IMR-90 (cell line): ENCODE data around the gene CST4. TPM values are rescaled to one million over a fixed set of nuclear protein-coding genes. Genes with fewer than 3 reads are reported as not detected.

ENCODE experiments used
- ATAC-seq: fragments of 200-7000 bp; cut with Tn5 transposase; 2 replicates; pipeline ENCODE4 v1.9.1; 2020; ENCODE audit warnings: low read depth, mild to moderate bottlenecking, moderate library complexity
- BruUV-seq: library from RNA; stranded (reverse); fragments of 400-500 nt; replicated peaks from 2 replicates; lab custom pipeline; 2021; lab: Mats Ljungman, UMichigan
- CTCF ChIA-PET: fragments of 300-600 bp; formaldehyde crosslinking; extraction: SDS; loops from one replicate; lab custom pipeline; 2021; ENCODE audit warnings: antibody characterized with exemption; lab: Yijun Ruan, JAX
- POLR2A ChIA-PET: fragments of 300-600 bp; sonication (Branson Sonifier 250); formaldehyde crosslinking; loops from one replicate; lab custom pipeline; 2022; ENCODE audit warnings: antibody characterized with exemption; ENCODE audit not compliant: unreplicated experiment; lab: Charles Lee
- DNase-seq: peaks from one replicate; pipeline ENCODE4 v3.0.0; 2013
- H2AFZ ChIP-seq: replicated peaks from 2 replicates; pipeline ENCODE3; 2013; ENCODE audit warnings: low read length, mild to moderate bottlenecking; ENCODE audit not compliant: poor library complexity
- H2AK5ac ChIP-seq: 2 replicates; pipeline ENCODE4 v1.6.1; 2013; ENCODE audit warnings: low read depth, low read length, inconsistent platforms
- H2AK9ac ChIP-seq: replicated peaks from 2 replicates; pipeline ENCODE3; 2013; ENCODE audit warnings: mild to moderate bottlenecking, low read depth, low read length, moderate library complexity; ENCODE audit not compliant: poor library complexity
- H2BK120ac ChIP-seq: 2 replicates; pipeline ENCODE4 v1.6.1; 2013; ENCODE audit warnings: low read depth, low read length, inconsistent platforms
- H2BK15ac ChIP-seq: 3 replicates; pipeline ENCODE4 v1.6.1; 2013; ENCODE audit warnings: low read depth, low read length, inconsistent platforms
- H2BK20ac ChIP-seq: 2 replicates; pipeline ENCODE4 v1.6.1; 2013; ENCODE audit warnings: low read depth, mild to moderate bottlenecking, inconsistent platforms, low read length, moderate library complexity
- H2BK5ac ChIP-seq: 2 replicates; pipeline ENCODE4 v1.6.1; 2013; ENCODE audit warnings: mild to moderate bottlenecking, low read depth, low read length, inconsistent platforms; ENCODE audit not compliant: poor library complexity, severe bottlenecking
- H3K14ac ChIP-seq: replicated peaks from 2 replicates; pipeline ENCODE4 v1.6.1; 2013; ENCODE audit warnings: low read depth, low read length, inconsistent platforms
- H3K18ac ChIP-seq: 2 replicates; pipeline ENCODE4 v1.6.1; 2013; ENCODE audit warnings: low read depth, low read length, control low read depth
- H3K23ac ChIP-seq: 2 replicates; pipeline ENCODE4 v1.6.1; 2013; ENCODE audit warnings: low read depth, low read length, inconsistent platforms
- H3K27ac ChIP-seq: 2 replicates; pipeline ENCODE4 v1.5.1; 2013; ENCODE audit warnings: mild to moderate bottlenecking, control low read depth, low read length; ENCODE audit not compliant: insufficient read depth
- H3K27me3 ChIP-seq: 2 replicates; pipeline ENCODE4 v1.6.1; 2013; ENCODE audit warnings: low read length; ENCODE audit not compliant: control insufficient read depth, insufficient read depth
- H3K36me3 ChIP-seq: 2 replicates; pipeline ENCODE4 v1.6.1; 2013; ENCODE audit warnings: low read length, mixed read lengths; ENCODE audit not compliant: control insufficient read depth, insufficient read depth
- H3K4ac ChIP-seq: 2 replicates; pipeline ENCODE4 v1.6.1; 2013; ENCODE audit warnings: low read depth, low read length, inconsistent platforms
- H3K4me1 ChIP-seq: 2 replicates; pipeline ENCODE4 v1.6.1; 2013; ENCODE audit warnings: low read length, mixed read lengths; ENCODE audit not compliant: control insufficient read depth, insufficient read depth
- H3K4me2 ChIP-seq: 2 replicates; pipeline ENCODE4 v1.6.1; 2013; ENCODE audit warnings: low read depth, mild to moderate bottlenecking, control low read depth, low read length, moderate library complexity
- H3K4me3 ChIP-seq: 2 replicates; pipeline ENCODE4 v1.5.1; 2013; ENCODE audit warnings: low read depth, mild to moderate bottlenecking, control low read depth, low read length, moderate library complexity; ENCODE audit not compliant: insufficient read depth
- H3K56ac ChIP-seq: 2 replicates; pipeline ENCODE4 v1.6.1; 2013; ENCODE audit warnings: low read length, inconsistent platforms; ENCODE audit not compliant: insufficient read depth; ENCODE audit errors: extremely low read depth
- H3K79me1 ChIP-seq, 2 experiments: 2 replicates each; pipeline ENCODE4 v1.6.1; 2013; ENCODE audit warnings: low read length in 2 of 2, inconsistent platforms in 1 of 2, low read depth in 1 of 2
- H3K9ac ChIP-seq: 2 replicates; pipeline ENCODE4 v1.6.1; 2013; ENCODE audit warnings: low read depth, low read length, control low read depth
- H3K9me1 ChIP-seq: 2 replicates; pipeline ENCODE4 v1.6.1; 2013; ENCODE audit warnings: low read length, inconsistent platforms; ENCODE audit not compliant: insufficient read depth
- H3K9me3 ChIP-seq: 2 replicates; pipeline ENCODE4 v1.6.1; 2013; ENCODE audit warnings: low read length; ENCODE audit not compliant: control insufficient read depth, insufficient read depth
- H4K20me1 ChIP-seq: 2 replicates; pipeline ENCODE4 v1.6.1; 2013; ENCODE audit warnings: low read length, inconsistent platforms; ENCODE audit not compliant: insufficient read depth
- H4K5ac ChIP-seq: 2 replicates; pipeline ENCODE4 v1.6.1; 2013; ENCODE audit warnings: mild to moderate bottlenecking, low read depth, low read length, control low read depth
- H4K8ac ChIP-seq, 2 experiments: 2 replicates each; pipeline ENCODE4 v1.6.1; 2013; ENCODE audit warnings: low read depth in 2 of 2, low read length in 2 of 2, control low read depth in 1 of 2, inconsistent platforms in 1 of 2
- H4K91ac ChIP-seq: 2 replicates; pipeline ENCODE4 v1.6.1; 2013; ENCODE audit warnings: low read depth, low read length, inconsistent platforms; ENCODE audit not compliant: insufficient read depth
- BHLHE40 ChIP-seq: fragments of 150-350 bp; IDR thresholded peaks from 2 replicates; pipeline ENCODE4 v1.6.1; 2016; ENCODE audit warnings: mild to moderate bottlenecking, low read depth, low read length
- CEBPB ChIP-seq: IDR thresholded peaks from 2 replicates; pipeline ENCODE4 v1.6.1; 2012; ENCODE audit warnings: low read depth, low read length, improper control_type of control experiment
- CHD1 ChIP-seq: IDR thresholded peaks from 2 replicates; pipeline ENCODE4 v1.6.1; 2012; ENCODE audit warnings: low read depth, low read length, improper control_type of control experiment
- CTCF ChIP-seq: conservative IDR thresholded peaks from 2 replicates; pipeline ENCODE4 v1.5.1; 2012; ENCODE audit warnings: mild to moderate bottlenecking, low read depth, low read length, improper control_type of control experiment
- FOS ChIP-seq: fragments of 150-350 bp; IDR thresholded peaks from 2 replicates; pipeline ENCODE4 v1.6.1; 2016; ENCODE audit warnings: low read depth, low read length
- MXI1 ChIP-seq: IDR thresholded peaks from 2 replicates; pipeline ENCODE4 v1.6.1; 2012; ENCODE audit warnings: low read depth, mild to moderate bottlenecking, low read length, moderate library complexity, borderline replicate concordance
- POLR2A ChIP-seq: IDR thresholded peaks from 2 replicates; pipeline ENCODE4 v1.6.1; 2012; ENCODE audit warnings: mild to moderate bottlenecking, low read depth, low read length
- RAD21 ChIP-seq: IDR thresholded peaks from 2 replicates; pipeline ENCODE4 v1.6.1; 2012; ENCODE audit warnings: low read length, improper control_type of control experiment
- RFX5 ChIP-seq: IDR thresholded peaks from 2 replicates; pipeline ENCODE4 v1.8.0; 2012; ENCODE audit warnings: low read depth, mild to moderate bottlenecking, low read length, moderate library complexity
- USF2 ChIP-seq: fragments of 150-350 bp; IDR thresholded peaks from 2 replicates; pipeline ENCODE4 v1.6.1; 2017; ENCODE audit warnings: mild to moderate bottlenecking, antibody characterized with exemption, low read length, low read depth
- WGBS, 2 experiments: methylation state at CpG; one replicate each; pipeline versions ENCODE4 v1.1.5 to v1.1.7; 2013; ENCODE audit warnings: missing lambda C conversion rate in 2 of 2; ENCODE audit not compliant: insufficient read length in 1 of 2; ENCODE audit errors: extremely low coverage in 2 of 2; 5-methylcytosine and 5-hydroxymethylcytosine counted together
- dilution Hi-C: fragments of 300-500 bp; cut with HindIII; formaldehyde crosslinking; loops from one replicate; pipeline ENCODE4 v1.14.3; 2018; ENCODE audit warnings: low sequenced_read_pairs; ENCODE audit not compliant: unreplicated experiment
- in situ Hi-C: fragments of 300-500 bp; cut with MboI; formaldehyde crosslinking; loops from 3 replicates; pipeline ENCODE4 v1.14.3; 2019; ENCODE audit warnings: low sequenced_read_pairs, inconsistent platforms, mixed read lengths
- intact Hi-C: fragments of 100-400 bp; cut with micrococcal nuclease; formaldehyde crosslinking; loops from 2 replicates; pipeline ENCODE4 v1.10.0; 2022
- polyA plus RNA-seq, 3 experiments: library from polyadenylated mRNA; depleted of rRNA; stranded (reverse); fragments of >200 nt; gene quantifications; 2 replicates each; pipeline ENCODE4 v1.2.3, GENCODE V29; 2012; ENCODE audit warnings: low replicate concordance in 1 of 3
- total RNA-seq: library from RNA; depleted of rRNA; stranded (reverse); fragments of >200 nt; gene quantifications from 2 replicates; pipeline ENCODE4 v1.2.3, GENCODE V29; 2012

CST4 gene
- total and polyA plus RNA-seq, 2 of the 4 experiments (the other 2 are of a cell fraction), result not detected

GRCh38 chr20:23644164-23644563 lies 44.7 kb downstream of the CST4 start:
- H3K14ac ChIP-seq, result no peak overlapping the region
- no peak overlapping the region for H3K4ac ChIP-seq
- H3K18ac ChIP-seq, result no peak overlapping the region
- H3K56ac ChIP-seq, result no peak overlapping the region
- H3K4me2 ChIP-seq, result no peak overlapping the region
- no peaks in the 10 kb centered on the region; the same call in 1 of the 2 replicates for H4K20me1 ChIP-seq
- no peak overlapping the region for H4K8ac ChIP-seq
- no TSS peak for BruUV-seq
- no peaks in the 10 kb centered on the region for H3K9me3 ChIP-seq
- CTCF ChIA-PET, result interaction anchor here (1.0 kb wide), 1 partner anchor 25 kb away, joined by 3 read pairs; no protein-coding TSS in a partner anchor
- no peak overlapping the region for H4K5ac ChIP-seq
- no peak overlapping the region for H2BK120ac ChIP-seq
- no peaks in the 10 kb centered on the region for H3K79me1 ChIP-seq
- no peak overlapping the region for H3K9ac ChIP-seq
- no peak overlapping the region for H2AFZ ChIP-seq
- H2BK20ac ChIP-seq, result no peak overlapping the region
- no peak overlapping the region for H2AK5ac ChIP-seq
- WGBS, 2 experiments, result 98 to 100% methylated on average over 1 to 5 of the region's 7 CpGs
- H3K9me1 ChIP-seq, result peaks cover 6% of the 10 kb centered on the region
- H2BK15ac ChIP-seq, result no peak overlapping the region
- H3K4me3 ChIP-seq, result no peak overlapping the region
- H2AK9ac ChIP-seq, result no peak overlapping the region
- DNase-seq (no peak), ATAC-seq (no peak)
- H3K36me3 ChIP-seq, result no peaks in the 10 kb centered on the region
- peaks cover 7% of the 10 kb centered on the region for H3K4me1 ChIP-seq
- no peak overlapping the region for H3K27ac ChIP-seq
- no peak overlapping the region for H4K91ac ChIP-seq
- H2BK5ac ChIP-seq, result no peak overlapping the region
- in situ Hi-C loops, result loop anchor here (25.0 kb wide), 2 partner anchors 1618 to 1768 kb away; partner anchors contain the start of gene GINS1
- POLR2A ChIA-PET, result no interaction called here
- intact Hi-C loops, result no loop called here
- dilution Hi-C loops, result no loop called here
- TF ChIP-seq CHD1 (no peak), FOS (no peak), POLR2A (no peak), MXI1 (no peak), USF2 (no peak), CTCF (no peak), CEBPB (no peak), RFX5 (no peak), BHLHE40 (no peak), RAD21 (no peak)
- no peak overlapping the region for H3K23ac ChIP-seq
- no peaks in the 10 kb centered on the region for H3K27me3 ChIP-seq
